Cardiac fibroblast (primary cell): ENCODE data around the gene OR51I2.

Experiments used
- DNase-seq, 2 donors: peaks; one replicate each; pipeline versions ENCODE4 v3.0.0 to v3.0.0-alpha.2; 2010; ENCODE audit warnings: low read depth in 2 of 2
- H3K4me3 ChIP-seq, 2 donors: replicated peaks in 1 of 2; 1 replicate in 1 of 2; 2 replicates in 1 of 2; pipeline ENCODE4 v1.5.1; 2011; ENCODE audit warnings: low read depth in 2 of 2, low read length in 2 of 2, mild to moderate bottlenecking in 2 of 2, moderate library complexity in 1 of 2
- TF ChIP-seq, protein P1 (sequence below): IDR thresholded peaks from one replicate; pipeline ENCODE4 v1.5.1; 2011; ENCODE audit warnings: low read depth, mild to moderate bottlenecking, low read length, inconsistent platforms

The OR51I2 gene

DNA sequence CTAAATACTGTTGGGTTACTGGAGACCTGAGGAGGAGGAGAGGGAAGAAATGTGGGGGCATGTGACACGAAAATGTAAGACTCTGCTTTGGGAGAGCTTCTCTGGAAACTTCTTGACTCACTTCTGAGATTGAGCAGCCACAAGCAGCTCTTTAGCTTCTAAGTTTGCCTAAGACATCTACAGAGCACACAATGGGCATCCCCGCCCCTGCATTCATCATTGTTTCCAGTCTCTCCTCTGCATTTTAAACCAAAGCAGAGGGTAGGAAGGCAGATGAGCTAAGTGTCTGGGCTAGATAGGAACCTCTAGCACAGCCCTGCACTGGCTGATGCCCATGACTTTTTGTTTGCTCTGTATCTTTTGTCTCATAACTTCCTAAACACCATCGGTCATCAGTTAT lies 37.3 kb downstream of the OR51I2 start:
- TF ChIP-seq, protein P1, sequence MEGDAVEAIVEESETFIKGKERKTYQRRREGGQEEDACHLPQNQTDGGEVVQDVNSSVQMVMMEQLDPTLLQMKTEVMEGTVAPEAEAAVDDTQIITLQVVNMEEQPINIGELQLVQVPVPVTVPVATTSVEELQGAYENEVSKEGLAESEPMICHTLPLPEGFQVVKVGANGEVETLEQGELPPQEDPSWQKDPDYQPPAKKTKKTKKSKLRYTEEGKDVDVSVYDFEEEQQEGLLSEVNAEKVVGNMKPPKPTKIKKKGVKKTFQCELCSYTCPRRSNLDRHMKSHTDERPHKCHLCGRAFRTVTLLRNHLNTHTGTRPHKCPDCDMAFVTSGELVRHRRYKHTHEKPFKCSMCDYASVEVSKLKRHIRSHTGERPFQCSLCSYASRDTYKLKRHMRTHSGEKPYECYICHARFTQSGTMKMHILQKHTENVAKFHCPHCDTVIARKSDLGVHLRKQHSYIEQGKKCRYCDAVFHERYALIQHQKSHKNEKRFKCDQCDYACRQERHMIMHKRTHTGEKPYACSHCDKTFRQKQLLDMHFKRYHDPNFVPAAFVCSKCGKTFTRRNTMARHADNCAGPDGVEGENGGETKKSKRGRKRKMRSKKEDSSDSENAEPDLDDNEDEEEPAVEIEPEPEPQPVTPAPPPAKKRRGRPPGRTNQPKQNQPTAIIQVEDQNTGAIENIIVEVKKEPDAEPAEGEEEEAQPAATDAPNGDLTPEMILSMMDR, result no peak
- DNase-seq, result no peak
- H3K4me3 ChIP-seq, result no peak overlapping the region

DNA sequence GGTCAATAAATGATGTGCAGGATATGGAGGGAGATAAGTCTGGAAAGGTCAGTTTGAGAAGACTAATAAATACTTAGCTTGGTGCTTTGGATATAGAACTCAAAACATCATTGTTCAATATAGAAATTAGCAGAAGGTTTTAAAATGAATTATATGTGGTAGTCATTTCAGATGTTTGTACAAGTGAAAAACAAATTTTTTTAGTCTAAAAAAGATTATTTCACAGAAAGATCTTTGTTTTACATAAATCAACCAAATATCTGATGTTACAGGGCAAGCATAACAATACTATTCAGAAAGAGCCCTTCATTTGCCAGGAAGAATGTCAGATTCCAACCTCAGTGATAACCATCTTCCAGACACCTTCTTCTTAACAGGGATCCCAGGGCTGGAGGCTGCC lies 39.3 kb downstream of the OR51I2 start, which contains the start of gene OR52D1:
TSS of gene OR52D1 (plus strand) at position 301 of the 400 bp plus-strand sequence. CDS start at position 323, 22 bp downstream.
- no peak within 1 kb of the TSS for H3K4me3 ChIP-seq
- TF ChIP-seq, protein P1, result no peak
- DNase-seq, result no peak

DNA sequence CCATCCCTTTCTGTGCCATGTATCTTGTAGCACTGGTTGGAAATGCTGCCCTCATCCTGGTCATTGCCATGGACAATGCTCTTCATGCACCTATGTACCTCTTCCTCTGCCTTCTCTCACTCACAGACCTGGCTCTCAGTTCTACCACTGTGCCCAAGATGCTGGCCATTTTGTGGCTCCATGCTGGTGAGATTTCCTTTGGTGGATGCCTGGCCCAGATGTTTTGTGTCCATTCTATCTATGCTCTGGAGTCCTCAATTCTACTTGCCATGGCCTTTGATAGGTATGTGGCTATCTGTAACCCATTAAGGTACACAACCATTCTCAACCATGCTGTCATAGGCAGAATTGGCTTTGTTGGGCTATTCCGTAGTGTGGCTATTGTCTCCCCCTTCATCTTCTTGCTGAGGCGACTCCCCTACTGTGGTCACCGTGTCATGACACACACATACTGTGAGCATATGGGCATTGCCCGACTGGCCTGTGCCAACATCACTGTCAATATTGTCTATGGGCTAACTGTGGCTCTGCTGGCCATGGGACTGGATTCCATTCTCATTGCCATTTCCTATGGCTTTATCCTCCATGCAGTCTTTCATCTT lies 39.8 kb downstream of the OR51I2 start:
- TF ChIP-seq, protein P1, result no peak
- H3K4me3 ChIP-seq, result no peak overlapping the region
- no peak for DNase-seq

DNA sequence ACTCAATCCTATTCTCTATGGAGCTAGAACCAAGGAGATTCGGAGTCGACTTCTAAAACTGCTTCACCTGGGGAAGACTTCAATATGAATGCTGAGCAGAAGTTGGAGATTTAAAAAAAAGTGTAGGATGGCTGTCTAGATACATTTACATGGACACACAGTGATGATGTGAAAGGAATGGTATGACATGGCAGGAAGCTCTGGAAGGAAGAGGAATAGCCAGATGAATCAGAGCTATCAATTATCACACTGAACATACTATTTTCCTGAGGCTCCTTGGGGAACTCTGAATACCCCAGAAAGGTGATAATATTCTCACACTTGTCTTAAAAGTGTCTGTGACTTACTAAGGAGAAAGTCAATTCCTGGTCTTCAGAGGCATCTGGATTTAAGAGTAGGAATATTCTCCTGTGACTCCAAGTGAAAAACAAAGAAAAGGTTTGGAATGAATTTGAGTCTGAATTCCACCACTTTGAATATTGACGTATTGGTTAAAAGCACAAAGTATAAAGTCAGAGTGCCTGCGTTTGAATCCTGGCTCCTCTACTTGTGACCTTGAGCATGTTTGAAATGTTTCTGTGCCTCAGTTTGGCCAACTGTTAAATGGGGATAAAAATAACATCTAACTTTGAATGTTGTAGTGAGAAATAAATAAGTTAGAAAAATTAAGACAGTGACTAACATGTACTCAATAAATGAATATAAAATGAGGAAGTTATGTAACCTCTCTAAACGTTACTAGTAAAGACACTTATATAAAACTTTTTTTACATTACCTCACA lies 40.6 kb downstream of the OR51I2 start:
- TF ChIP-seq, protein P1, result no peak
- no peak for DNase-seq
- H3K4me3 ChIP-seq, result no peak overlapping the region

DNA sequence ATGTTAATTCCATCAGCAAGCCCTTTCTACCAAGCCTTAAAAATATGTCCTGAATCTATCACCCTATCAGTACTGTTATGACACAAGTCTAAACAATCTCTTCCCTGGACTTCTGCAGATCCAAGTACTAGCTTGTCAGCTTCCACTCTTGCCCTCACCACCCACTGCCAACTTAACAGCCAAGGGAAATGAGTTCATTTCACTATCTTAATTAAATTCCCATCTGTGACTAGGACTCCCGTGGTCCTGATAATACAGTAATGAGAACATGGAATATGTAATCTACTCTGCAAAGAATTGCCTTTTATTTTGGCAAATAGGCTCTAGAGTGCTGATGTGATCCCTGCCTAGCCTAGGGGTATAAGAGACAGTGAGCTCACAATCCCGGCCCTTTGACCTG lies 50.5 kb downstream of the OR51I2 start:
- no peak for DNase-seq
- no peak overlapping the region for H3K4me3 ChIP-seq
- TF ChIP-seq, protein P1, result no peak

DNA sequence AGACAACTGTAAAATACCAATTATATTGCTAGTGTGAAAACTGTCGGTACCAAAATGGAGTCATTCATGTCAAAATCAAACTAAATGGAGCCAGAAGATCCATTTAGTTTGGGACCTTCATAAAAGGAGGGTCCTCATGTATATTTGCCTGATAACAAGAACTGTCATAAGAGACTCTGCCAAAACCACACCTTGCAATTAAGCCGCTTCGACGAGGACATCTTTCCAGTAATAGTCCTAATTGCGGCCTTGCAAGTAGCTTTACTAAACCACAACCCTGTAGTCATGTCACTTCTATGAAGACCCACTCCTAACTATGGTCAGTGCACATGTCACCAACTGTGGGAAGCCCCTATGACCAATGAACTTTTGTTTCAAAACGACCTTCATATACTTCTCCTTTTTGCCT lies 51.3 kb downstream of the OR51I2 start:
- H3K4me3 ChIP-seq, result no peak overlapping the region
- DNase-seq, result no peak
- TF ChIP-seq, protein P1, result no peak
